ENCODE data around the gene WDR73.
A peak's percentile ranks its signal among the peaks of the same experiment; 100 is the strongest.
"Not testable (repeated sequence)": the region's sequence is repeated elsewhere in the genome, so short reads cannot be mapped to it uniquely, and the experiment has no call there.

Gene WDR73

GRCh38 chr15:84657748-84658079 lies 3.6 kb upstream of the WDR73 start:
- no peak for DNase-seq

GRCh38 chr15:84656972-84657371 lies 2.9 kb upstream of the WDR73 start:
- no peak for DNase-seq

- peak; percentile 78 to 81 for DNase-seq
Observed at GRCh38 chr15:84654689-84655453, 788 bp upstream of the WDR73 start.

GRCh38 chr15:84653584-84653909 lies 536 bp downstream of the WDR73 start:
- DNase-seq, result no peak

- no peak for DNase-seq
Observed at GRCh38 chr15:84649706-84650105, 4.4 kb downstream of the WDR73 start.

GRCh38 chr15:84648539-84648938 lies 5.5 kb downstream of the WDR73 start:
- DNase-seq, result no peak

- no peak for DNase-seq
Observed at GRCh38 chr15:84647726-84648125, 6.4 kb downstream of the WDR73 start.

- no peak for DNase-seq
Observed at GRCh38 chr15:84645997-84646396, 8.1 kb downstream of the WDR73 start.

GRCh38 chr15:84645496-84645895 lies 8.6 kb downstream of the WDR73 start:
- DNase-seq, result no peak

GRCh38 chr15:84643838-84644237 lies 10.2 kb downstream of the WDR73 start:
- DNase-seq, result no peak

GRCh38 chr15:84642640-84643039 lies 11.4 kb downstream of the WDR73 start:
- DNase-seq, result not testable (repeated sequence)

GRCh38 chr15:84641871-84642270 lies 12.2 kb downstream of the WDR73 start:
- not testable (repeated sequence) for DNase-seq

GRCh38 chr15:84638103-84638502 lies 16.0 kb downstream of the WDR73 start:
- no peak for DNase-seq

- no peak for DNase-seq
Observed at GRCh38 chr15:84634228-84634837, 19.8 kb downstream of the WDR73 start.

- peak; percentile 65 to 66 for DNase-seq
Observed at GRCh38 chr15:84633311-84634227, 20.5 kb downstream of the WDR73 start.

GRCh38 chr15:84631706-84632272 lies 22.3 kb downstream of the WDR73 start:
- DNase-seq, result no peak

- DNase-seq, result no peak
Observed at GRCh38 chr15:84629033-84629432, 25.1 kb downstream of the WDR73 start.

- no peak for DNase-seq
Observed at GRCh38 chr15:84625123-84625522, 29.0 kb downstream of the WDR73 start.

GRCh38 chr15:84624359-84624758 lies 29.7 kb downstream of the WDR73 start:
- no peak for DNase-seq

- DNase-seq, result no peak
Observed at GRCh38 chr15:84621358-84621979, 32.6 kb downstream of the WDR73 start.

- DNase-seq, result no peak
Observed at GRCh38 chr15:84620626-84621025, 33.5 kb downstream of the WDR73 start.

GRCh38 chr15:84616235-84616634 lies 37.8 kb downstream of the WDR73 start:
- no peak for DNase-seq

- DNase-seq, result no peak
Observed at GRCh38 chr15:84611631-84612030, 42.5 kb downstream of the WDR73 start.
